ENCODE measurements around the gene PNPLA5. TPM values are rescaled to one million over a fixed set of nuclear protein-coding genes. Genes with fewer than 3 reads are reported as not detected.

The PNPLA5 gene
- total RNA-seq, 1 experiment from 2014 or later = 5.3 TPM

DNA sequence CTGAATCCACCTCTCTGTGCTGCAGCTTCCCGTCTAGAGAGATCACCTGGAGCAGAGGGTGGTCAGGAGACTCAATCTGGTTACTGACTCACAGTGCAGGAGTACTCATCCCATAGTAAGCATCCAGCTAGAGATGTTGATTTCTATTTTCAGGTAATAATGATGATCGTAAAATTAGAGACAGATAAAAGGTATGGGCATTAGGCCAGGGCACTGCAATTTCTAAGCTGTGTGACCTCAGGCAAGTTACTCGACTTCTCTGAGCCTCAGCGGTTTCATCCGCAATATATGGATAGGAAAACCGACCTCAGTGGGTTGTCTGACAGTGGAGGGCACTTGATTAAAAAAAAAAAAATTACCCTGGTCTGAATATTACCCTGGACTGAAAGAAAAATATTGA lies 49.6 kb upstream of the PNPLA5 start:
- TF ChIP-seq, protein P1, sequence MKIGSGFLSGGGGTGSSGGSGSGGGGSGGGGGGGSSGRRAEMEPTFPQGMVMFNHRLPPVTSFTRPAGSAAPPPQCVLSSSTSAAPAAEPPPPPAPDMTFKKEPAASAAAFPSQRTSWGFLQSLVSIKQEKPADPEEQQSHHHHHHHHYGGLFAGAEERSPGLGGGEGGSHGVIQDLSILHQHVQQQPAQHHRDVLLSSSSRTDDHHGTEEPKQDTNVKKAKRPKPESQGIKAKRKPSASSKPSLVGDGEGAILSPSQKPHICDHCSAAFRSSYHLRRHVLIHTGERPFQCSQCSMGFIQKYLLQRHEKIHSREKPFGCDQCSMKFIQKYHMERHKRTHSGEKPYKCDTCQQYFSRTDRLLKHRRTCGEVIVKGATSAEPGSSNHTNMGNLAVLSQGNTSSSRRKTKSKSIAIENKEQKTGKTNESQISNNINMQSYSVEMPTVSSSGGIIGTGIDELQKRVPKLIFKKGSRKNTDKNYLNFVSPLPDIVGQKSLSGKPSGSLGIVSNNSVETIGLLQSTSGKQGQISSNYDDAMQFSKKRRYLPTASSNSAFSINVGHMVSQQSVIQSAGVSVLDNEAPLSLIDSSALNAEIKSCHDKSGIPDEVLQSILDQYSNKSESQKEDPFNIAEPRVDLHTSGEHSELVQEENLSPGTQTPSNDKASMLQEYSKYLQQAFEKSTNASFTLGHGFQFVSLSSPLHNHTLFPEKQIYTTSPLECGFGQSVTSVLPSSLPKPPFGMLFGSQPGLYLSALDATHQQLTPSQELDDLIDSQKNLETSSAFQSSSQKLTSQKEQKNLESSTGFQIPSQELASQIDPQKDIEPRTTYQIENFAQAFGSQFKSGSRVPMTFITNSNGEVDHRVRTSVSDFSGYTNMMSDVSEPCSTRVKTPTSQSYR (CRISPR knock-in tag; IDR thresholded peaks at IDR 0.05) = no peak
- no peak for TF ChIP-seq ZNF416 (CRISPR knock-in tag; IDR thresholded peaks at IDR 0.05)
- H3K4me1 Mint-ChIP-seq = no peaks in the 10 kb centered on the region
- H3K36me3 Mint-ChIP-seq = peaks cover 83% of the 10 kb centered on the region
- ATAC-seq (no peak), DNase-seq (ENCODE audit: low spot score) (no peak)
- CTCF ChIA-PET = interaction anchor here (0.8 to 3.6 kb wide), 2 partner anchors 18 to 59 kb away, joined by 3 to 16 read pairs; partner anchors contain the start of gene PNPLA3
- peaks cover 4% of the 10 kb centered on the region; the same call in 1 of the 2 replicates for H3K9me3 Mint-ChIP-seq
- no peak overlapping the region for H3K4me3 Mint-ChIP-seq
- POLR2A ChIA-PET = no interaction called here
- no peak overlapping the region for H3K27ac Mint-ChIP-seq
- no peaks in the 10 kb centered on the region for H3K27me3 Mint-ChIP-seq (ENCODE audit: low read depth)

DNA sequence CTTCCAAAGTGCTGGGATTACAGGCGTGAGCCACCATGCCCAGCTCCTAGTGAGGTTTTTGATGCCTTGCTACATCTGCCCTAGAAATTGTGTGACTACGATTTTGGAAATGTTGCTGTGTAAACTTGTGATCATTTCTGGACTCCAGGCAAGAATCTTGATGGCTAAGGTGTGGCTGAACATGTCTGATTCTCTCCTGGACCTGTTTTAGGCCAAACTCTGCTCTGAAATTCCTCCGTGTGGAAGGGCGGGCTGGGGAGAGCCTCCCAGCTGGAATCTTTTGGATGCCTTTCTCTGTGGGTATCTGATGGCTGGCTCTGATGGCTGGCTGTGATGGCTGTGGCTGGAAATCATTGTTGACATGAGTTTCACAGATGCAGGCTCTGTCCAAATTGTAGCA lies 40.0 kb upstream of the PNPLA5 start:
- TF ChIP-seq EMX1 (CRISPR knock-in tag; IDR thresholded peaks at IDR 0.05) (no peak), ZNF396 (CRISPR knock-in tag; IDR thresholded peaks at IDR 0.05; ENCODE audit: borderline replicate concordance) (no peak), ESRRA (CRISPR knock-in tag; IDR thresholded peaks at IDR 0.05; ENCODE audit: borderline replicate concordance) (no peak), SOX15 (CRISPR knock-in tag; IDR thresholded peaks at IDR 0.05) (no peak), ZBTB21 (CRISPR knock-in tag; IDR thresholded peaks at IDR 0.05; ENCODE audit: borderline replicate concordance) (no peak), SP1 (CRISPR knock-in tag; conservative IDR thresholded peaks at IDR 0.05) (no peak)
- TF ChIP-seq, protein P2, sequence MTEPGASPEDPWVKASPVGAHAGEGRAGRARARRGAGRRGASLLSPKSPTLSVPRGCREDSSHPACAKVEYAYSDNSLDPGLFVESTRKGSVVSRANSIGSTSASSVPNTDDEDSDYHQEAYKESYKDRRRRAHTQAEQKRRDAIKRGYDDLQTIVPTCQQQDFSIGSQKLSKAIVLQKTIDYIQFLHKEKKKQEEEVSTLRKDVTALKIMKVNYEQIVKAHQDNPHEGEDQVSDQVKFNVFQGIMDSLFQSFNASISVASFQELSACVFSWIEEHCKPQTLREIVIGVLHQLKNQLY (CRISPR knock-in tag; IDR thresholded peaks at IDR 0.05) = no peak
- TF ChIP-seq, protein P3, sequence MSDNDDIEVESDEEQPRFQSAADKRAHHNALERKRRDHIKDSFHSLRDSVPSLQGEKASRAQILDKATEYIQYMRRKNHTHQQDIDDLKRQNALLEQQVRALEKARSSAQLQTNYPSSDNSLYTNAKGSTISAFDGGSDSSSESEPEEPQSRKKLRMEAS (CRISPR knock-in tag; IDR thresholded peaks at IDR 0.05) = no peak
- TF ChIP-seq, protein P4, sequence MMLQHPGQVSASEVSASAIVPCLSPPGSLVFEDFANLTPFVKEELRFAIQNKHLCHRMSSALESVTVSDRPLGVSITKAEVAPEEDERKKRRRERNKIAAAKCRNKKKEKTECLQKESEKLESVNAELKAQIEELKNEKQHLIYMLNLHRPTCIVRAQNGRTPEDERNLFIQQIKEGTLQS (CRISPR knock-in tag; conservative IDR thresholded peaks at IDR 0.05) = no peak
- TF ChIP-seq, protein P5, sequence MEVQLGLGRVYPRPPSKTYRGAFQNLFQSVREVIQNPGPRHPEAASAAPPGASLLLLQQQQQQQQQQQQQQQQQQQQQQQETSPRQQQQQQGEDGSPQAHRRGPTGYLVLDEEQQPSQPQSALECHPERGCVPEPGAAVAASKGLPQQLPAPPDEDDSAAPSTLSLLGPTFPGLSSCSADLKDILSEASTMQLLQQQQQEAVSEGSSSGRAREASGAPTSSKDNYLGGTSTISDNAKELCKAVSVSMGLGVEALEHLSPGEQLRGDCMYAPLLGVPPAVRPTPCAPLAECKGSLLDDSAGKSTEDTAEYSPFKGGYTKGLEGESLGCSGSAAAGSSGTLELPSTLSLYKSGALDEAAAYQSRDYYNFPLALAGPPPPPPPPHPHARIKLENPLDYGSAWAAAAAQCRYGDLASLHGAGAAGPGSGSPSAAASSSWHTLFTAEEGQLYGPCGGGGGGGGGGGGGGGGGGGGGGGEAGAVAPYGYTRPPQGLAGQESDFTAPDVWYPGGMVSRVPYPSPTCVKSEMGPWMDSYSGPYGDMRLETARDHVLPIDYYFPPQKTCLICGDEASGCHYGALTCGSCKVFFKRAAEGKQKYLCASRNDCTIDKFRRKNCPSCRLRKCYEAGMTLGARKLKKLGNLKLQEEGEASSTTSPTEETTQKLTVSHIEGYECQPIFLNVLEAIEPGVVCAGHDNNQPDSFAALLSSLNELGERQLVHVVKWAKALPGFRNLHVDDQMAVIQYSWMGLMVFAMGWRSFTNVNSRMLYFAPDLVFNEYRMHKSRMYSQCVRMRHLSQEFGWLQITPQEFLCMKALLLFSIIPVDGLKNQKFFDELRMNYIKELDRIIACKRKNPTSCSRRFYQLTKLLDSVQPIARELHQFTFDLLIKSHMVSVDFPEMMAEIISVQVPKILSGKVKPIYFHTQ (CRISPR knock-in tag; IDR thresholded peaks at IDR 0.05) = no peak
- TF ChIP-seq, protein P6, sequence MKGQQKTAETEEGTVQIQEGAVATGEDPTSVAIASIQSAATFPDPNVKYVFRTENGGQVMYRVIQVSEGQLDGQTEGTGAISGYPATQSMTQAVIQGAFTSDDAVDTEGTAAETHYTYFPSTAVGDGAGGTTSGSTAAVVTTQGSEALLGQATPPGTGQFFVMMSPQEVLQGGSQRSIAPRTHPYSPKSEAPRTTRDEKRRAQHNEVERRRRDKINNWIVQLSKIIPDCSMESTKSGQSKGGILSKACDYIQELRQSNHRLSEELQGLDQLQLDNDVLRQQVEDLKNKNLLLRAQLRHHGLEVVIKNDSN (CRISPR knock-in tag; IDR thresholded peaks at IDR 0.05) = no peak
- TF ChIP-seq, protein P7, sequence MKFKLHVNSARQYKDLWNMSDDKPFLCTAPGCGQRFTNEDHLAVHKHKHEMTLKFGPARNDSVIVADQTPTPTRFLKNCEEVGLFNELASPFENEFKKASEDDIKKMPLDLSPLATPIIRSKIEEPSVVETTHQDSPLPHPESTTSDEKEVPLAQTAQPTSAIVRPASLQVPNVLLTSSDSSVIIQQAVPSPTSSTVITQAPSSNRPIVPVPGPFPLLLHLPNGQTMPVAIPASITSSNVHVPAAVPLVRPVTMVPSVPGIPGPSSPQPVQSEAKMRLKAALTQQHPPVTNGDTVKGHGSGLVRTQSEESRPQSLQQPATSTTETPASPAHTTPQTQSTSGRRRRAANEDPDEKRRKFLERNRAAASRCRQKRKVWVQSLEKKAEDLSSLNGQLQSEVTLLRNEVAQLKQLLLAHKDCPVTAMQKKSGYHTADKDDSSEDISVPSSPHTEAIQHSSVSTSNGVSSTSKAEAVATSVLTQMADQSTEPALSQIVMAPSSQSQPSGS (CRISPR knock-in tag; IDR thresholded peaks at IDR 0.05; ENCODE audit: borderline replicate concordance, low read depth) = no peak
- TF ChIP-seq, protein P8, sequence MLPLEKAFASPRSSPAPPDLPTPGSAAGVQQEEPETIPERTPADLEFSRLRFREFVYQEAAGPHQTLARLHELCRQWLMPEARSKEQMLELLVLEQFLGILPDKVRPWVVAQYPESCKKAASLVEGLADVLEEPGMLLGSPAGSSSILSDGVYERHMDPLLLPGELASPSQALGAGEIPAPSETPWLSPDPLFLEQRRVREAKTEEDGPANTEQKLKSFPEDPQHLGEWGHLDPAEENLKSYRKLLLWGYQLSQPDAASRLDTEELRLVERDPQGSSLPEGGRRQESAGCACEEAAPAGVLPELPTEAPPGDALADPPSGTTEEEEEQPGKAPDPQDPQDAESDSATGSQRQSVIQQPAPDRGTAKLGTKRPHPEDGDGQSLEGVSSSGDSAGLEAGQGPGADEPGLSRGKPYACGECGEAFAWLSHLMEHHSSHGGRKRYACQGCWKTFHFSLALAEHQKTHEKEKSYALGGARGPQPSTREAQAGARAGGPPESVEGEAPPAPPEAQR (CRISPR knock-in tag; IDR thresholded peaks at IDR 0.05) = no peak
- no peak overlapping the region for H3K27ac Mint-ChIP-seq
- H3K4me3 Mint-ChIP-seq = no peak overlapping the region
- H3K36me3 Mint-ChIP-seq = peaks cover 77% of the 10 kb centered on the region
- H3K27me3 Mint-ChIP-seq (ENCODE audit: low read depth) = no peaks in the 10 kb centered on the region
- CTCF ChIA-PET = interaction anchor here (1.2 to 3.6 kb wide), 3 partner anchors 14 to 61 kb away, joined by 3 to 22 read pairs (median 7); no protein-coding TSS in a partner anchor
- DNase-seq (ENCODE audit: low spot score) (no peak), ATAC-seq (no peak)
- no peaks in the 10 kb centered on the region for H3K4me1 Mint-ChIP-seq
- POLR2A ChIA-PET = no interaction called here
- no peaks in the 10 kb centered on the region for H3K9me3 Mint-ChIP-seq
